PC-9 (cell line): Measurements from ENCODE around the gene SBNO2. TPM values are rescaled to one million over a fixed set of nuclear protein-coding genes. Genes with fewer than 3 reads are reported as not detected.

ENCODE experiments used
- BruUV-seq: library from RNA; stranded (reverse); fragments of 400-500 nt; replicated peaks from 2 replicates; lab custom pipeline; 2021; lab: Mats Ljungman, UMichigan
- CTCF ChIA-PET: fragments of 300-600 bp; sonication (Branson Sonifier 250); formaldehyde crosslinking; loops from one replicate; lab custom pipeline; 2022; ENCODE audit warnings: antibody characterized with exemption; lab: Charles Lee
- POLR2A ChIA-PET: fragments of 300-600 bp; sonication (Branson Sonifier 250); formaldehyde crosslinking; loops from one replicate; lab custom pipeline; 2022; ENCODE audit warnings: antibody characterized with exemption; ENCODE audit not compliant: unreplicated experiment; lab: Charles Lee
- DNase-seq, 2 experiments: peaks; one replicate each; pipeline versions ENCODE4 v3.0.0 to v3.0.0-alpha.2; 2015 to 2022; ENCODE audit warnings: mixed read lengths in 1 of 2
- H2AFZ ChIP-seq: fragments of 200-600 bp; sonication (generic); 2 replicates; pipeline ENCODE4 v1.8.1; 2017; ENCODE audit warnings: antibody characterized with exemption
- H3F3A ChIP-seq: fragments of 200-600 bp; sonication (generic); 2 replicates; pipeline ENCODE4 v1.8.1; 2017; ENCODE audit warnings: antibody characterized with exemption, mild to moderate bottlenecking, low read depth; ENCODE audit not compliant: insufficient read depth
- H3K27ac ChIP-seq: fragments of 200-600 bp; sonication (generic); 2 replicates; pipeline ENCODE4 v1.6.1; 2016; ENCODE audit warnings: mixed run types
- H3K27me3 ChIP-seq: fragments of 200-600 bp; sonication (generic); 2 replicates; pipeline ENCODE4 v1.6.1; 2016; ENCODE audit warnings: low read depth, mixed run types; ENCODE audit not compliant: insufficient read depth
- H3K36me3 ChIP-seq: fragments of 200-600 bp; sonication (generic); 2 replicates; pipeline ENCODE4 v1.6.1; 2016; ENCODE audit warnings: low read depth, mixed run types
- H3K4me1 ChIP-seq: fragments of 200-600 bp; sonication (generic); replicated peaks from 2 replicates; pipeline ENCODE4 v1.6.1; 2016; ENCODE audit warnings: mixed run types; ENCODE audit not compliant: insufficient read depth
- H3K4me2 ChIP-seq: fragments of 200-600 bp; sonication (generic); 2 replicates; pipeline ENCODE4 v1.6.1; 2017; ENCODE audit warnings: mixed run types
- H3K4me3 ChIP-seq: fragments of 200-600 bp; sonication (generic); 2 replicates; pipeline ENCODE4 v1.6.1; 2016; ENCODE audit warnings: mixed run types
- H3K79me2 ChIP-seq: fragments of 200-600 bp; sonication (generic); 2 replicates; pipeline ENCODE4 v1.6.1; 2017; ENCODE audit warnings: low read depth, mixed run types
- H3K9me2 ChIP-seq: fragments of 200-600 bp; sonication (generic); 2 replicates; pipeline ENCODE4 v1.8.1; 2017; ENCODE audit warnings: mild to moderate bottlenecking; ENCODE audit not compliant: insufficient read depth
- H3K9me3 ChIP-seq: fragments of 200-600 bp; sonication (generic); 2 replicates; pipeline ENCODE4 v1.8.1; 2016; ENCODE audit warnings: low read depth; ENCODE audit not compliant: insufficient read depth
- H4K20me1 ChIP-seq: fragments of 200-600 bp; sonication (generic); 2 replicates; pipeline ENCODE4 v1.8.1; 2017; ENCODE audit not compliant: insufficient read depth
- EZH2 ChIP-seq: fragments of 200-600 bp; sonication (generic); IDR thresholded peaks from 2 replicates; pipeline ENCODE4 v1.8.0; 2017; ENCODE audit warnings: antibody characterized with exemption, low read depth
- intact Hi-C: fragments of 100-400 bp; cut with micrococcal nuclease; formaldehyde crosslinking; loops from one replicate; pipeline ENCODE4 v1.10.0; 2022; ENCODE audit not compliant: unreplicated experiment
- total RNA-seq: library from RNA; stranded (reverse); gene quantifications from 2 replicates; pipeline ENCODE4 v1.2.3, GENCODE V29; 2021
- TF ChIP-seq, protein P1 (sequence below): fragments of 200-600 bp; sonication (generic); conservative IDR thresholded peaks from 2 replicates; pipeline ENCODE4 v1.6.1; 2017; ENCODE audit warnings: mixed run types, antibody characterized with exemption, mild to moderate bottlenecking, moderate library complexity

Gene SBNO2
- total RNA-seq, 1 experiment from 2014 or later: 82.4 TPM

DNA sequence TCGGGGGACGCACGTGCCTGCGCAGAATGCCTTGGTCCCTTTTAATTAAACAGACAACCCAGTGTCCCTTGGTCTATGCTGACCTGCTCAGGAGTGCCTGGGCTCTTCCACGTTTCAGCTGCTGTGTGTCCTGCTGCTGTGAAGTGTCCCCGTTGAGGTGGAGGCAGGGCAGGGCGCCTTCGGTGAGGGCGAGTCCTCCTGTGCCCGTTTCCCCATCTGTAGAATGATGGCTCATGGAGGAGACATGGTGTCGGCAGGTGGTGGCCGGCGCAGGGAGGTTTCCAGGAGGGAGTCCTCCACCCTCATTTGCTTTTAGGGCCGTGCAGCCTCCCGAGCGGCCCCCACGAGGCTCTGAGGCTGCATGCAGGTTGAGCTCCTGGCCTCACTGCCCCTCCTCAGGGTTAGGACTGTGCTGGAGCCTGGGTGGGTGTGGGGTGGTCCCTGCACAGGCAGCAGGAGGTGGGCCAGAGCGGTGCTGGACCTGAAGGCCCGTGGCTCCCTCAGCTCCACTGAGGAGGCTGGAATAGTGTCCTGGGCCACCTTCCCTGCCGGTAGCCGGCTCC lies 40.3 kb upstream of the SBNO2 start:
- Histone ChIP-seq H2AFZ (no peak overlapping the region), H3K4me3 (no peak overlapping the region), H3K79me2 (peaks cover 82% of the 10 kb centered on the region), H3K4me2 (no peak overlapping the region), H3F3A (peaks cover 25% of the 10 kb centered on the region), H3K4me1 (peaks cover 31% of the 10 kb centered on the region), H3K27me3 (no peaks in the 10 kb centered on the region), H3K9me3 (no peaks in the 10 kb centered on the region), H3K36me3 (no peaks in the 10 kb centered on the region), H3K9me2 (no peaks in the 10 kb centered on the region), H3K27ac (no peak overlapping the region), H4K20me1 (peaks cover 34% of the 10 kb centered on the region)
- no TSS peak for BruUV-seq
- ChIA-PET CTCF (no interaction called here), POLR2A (interaction anchor here (0.6 kb wide), 1 partner anchor 30 kb away, joined by 3 read pairs; no protein-coding TSS in a partner anchor)
- no peak for TF ChIP-seq EZH2
- TF ChIP-seq, protein P1, sequence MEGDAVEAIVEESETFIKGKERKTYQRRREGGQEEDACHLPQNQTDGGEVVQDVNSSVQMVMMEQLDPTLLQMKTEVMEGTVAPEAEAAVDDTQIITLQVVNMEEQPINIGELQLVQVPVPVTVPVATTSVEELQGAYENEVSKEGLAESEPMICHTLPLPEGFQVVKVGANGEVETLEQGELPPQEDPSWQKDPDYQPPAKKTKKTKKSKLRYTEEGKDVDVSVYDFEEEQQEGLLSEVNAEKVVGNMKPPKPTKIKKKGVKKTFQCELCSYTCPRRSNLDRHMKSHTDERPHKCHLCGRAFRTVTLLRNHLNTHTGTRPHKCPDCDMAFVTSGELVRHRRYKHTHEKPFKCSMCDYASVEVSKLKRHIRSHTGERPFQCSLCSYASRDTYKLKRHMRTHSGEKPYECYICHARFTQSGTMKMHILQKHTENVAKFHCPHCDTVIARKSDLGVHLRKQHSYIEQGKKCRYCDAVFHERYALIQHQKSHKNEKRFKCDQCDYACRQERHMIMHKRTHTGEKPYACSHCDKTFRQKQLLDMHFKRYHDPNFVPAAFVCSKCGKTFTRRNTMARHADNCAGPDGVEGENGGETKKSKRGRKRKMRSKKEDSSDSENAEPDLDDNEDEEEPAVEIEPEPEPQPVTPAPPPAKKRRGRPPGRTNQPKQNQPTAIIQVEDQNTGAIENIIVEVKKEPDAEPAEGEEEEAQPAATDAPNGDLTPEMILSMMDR: no peak
- no peak for DNase-seq
- intact Hi-C loops: no loop called here

GRCh38 chr19:1213391-1214286 lies 39.6 kb upstream of the SBNO2 start:
- Histone ChIP-seq H3K36me3 (no peaks in the 10 kb centered on the region), H3K4me1 (peaks cover 31% of the 10 kb centered on the region)

DNA sequence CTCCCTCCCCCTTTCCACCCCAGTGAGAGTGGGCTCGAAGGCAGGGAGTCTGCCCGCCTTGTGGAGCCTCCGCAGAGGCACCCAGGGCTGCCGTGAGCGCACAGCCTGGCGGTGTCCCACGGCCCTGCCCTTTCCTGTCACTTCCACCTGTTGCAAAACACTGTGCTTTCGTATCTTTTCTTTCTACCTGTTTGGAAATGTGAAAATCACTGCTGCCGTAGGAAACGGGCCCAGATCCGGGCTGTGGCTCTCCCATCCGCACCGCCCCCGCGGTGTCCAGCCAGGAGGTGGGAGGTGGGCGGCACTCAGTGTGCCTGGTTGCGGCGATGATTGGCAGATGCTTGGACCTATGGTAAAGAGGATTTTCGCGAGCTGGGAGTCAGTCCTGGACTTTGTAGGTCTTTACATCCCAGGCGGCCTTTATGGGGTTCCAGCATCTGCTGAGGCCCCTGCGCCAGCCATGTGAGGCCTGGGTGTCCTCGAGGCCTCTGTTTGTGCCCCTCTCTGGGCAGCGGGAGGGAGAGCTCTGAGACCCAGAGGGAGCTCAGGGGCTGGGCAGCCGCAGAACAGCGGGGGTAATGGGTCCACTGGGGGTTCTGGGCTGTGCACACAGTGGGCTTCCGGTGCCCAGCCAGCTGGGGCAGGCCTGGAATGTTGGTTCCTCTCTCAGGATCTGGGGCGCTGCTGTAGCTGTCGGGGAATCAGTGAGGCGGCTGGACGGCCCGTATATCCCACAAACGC lies 37.6 kb upstream of the SBNO2 start:
- no peak overlapping the region for H3K4me2 ChIP-seq
- H3K4me1 ChIP-seq: peaks cover 24% of the 10 kb centered on the region
- intact Hi-C loops: no loop called here
- H4K20me1 ChIP-seq: peaks cover 39% of the 10 kb centered on the region
- no peaks in the 10 kb centered on the region for H3K9me3 ChIP-seq
- peaks cover 86% of the 10 kb centered on the region for H3K79me2 ChIP-seq
- H3K27me3 ChIP-seq: no peaks in the 10 kb centered on the region
- TF ChIP-seq EZH2: no peak
- TF ChIP-seq, protein P1: no peak
- no peak for DNase-seq
- CTCF ChIA-PET: no interaction called here
- peaks cover 24% of the 10 kb centered on the region for H3F3A ChIP-seq
- POLR2A ChIA-PET: no interaction called here
- BruUV-seq: no TSS peak
- no peak overlapping the region for H3K4me3 ChIP-seq
- no peaks in the 10 kb centered on the region for H3K36me3 ChIP-seq
- H2AFZ ChIP-seq: no peak overlapping the region
- no peaks in the 10 kb centered on the region for H3K9me2 ChIP-seq
- no peak overlapping the region for H3K27ac ChIP-seq

More at GRCh38 chr19:1213391-1214286, 39.6 kb upstream of the SBNO2 start:
- ChIA-PET POLR2A (interaction anchor here (0.6 kb wide), 1 partner anchor 31 kb away, joined by 3 read pairs; no protein-coding TSS in a partner anchor), CTCF (no interaction called here)
- BruUV-seq: no TSS peak
- intact Hi-C loops: no loop called here
- peaks cover 25% of the 10 kb centered on the region for H3F3A ChIP-seq
- peaks cover 86% of the 10 kb centered on the region for H3K79me2 ChIP-seq
- no peak overlapping the region for H3K4me2 ChIP-seq
- no peaks in the 10 kb centered on the region for H3K9me3 ChIP-seq
- no peak overlapping the region for H2AFZ ChIP-seq
- peaks cover 37% of the 10 kb centered on the region for H4K20me1 ChIP-seq
- TF ChIP-seq, protein P1: no peak
- no peak for TF ChIP-seq EZH2
- H3K27ac ChIP-seq: no peak overlapping the region
- H3K4me3 ChIP-seq: no peak overlapping the region
- no peaks in the 10 kb centered on the region for H3K27me3 ChIP-seq
- DNase-seq: no peak
- no peaks in the 10 kb centered on the region for H3K9me2 ChIP-seq
